HG02870 (cell line): ENCODE results near the gene RPL22L1.
"Not testable (repeated sequence)": the region's sequence is repeated elsewhere in the genome, so short reads cannot be mapped to it uniquely, and the experiment has no call there.

ENCODE experiments used
- ATAC-seq: cut with Tn5 transposase; IDR thresholded peaks from one replicate; pipeline ENCODE4 v1.9.1; 2021; ENCODE audit warnings: mild to moderate bottlenecking, moderate library complexity; ENCODE audit not compliant: unreplicated experiment

Gene RPL22L1

GRCh38 chr3:170869645-170870593, at the start of gene RPL22L1:
Gene RPL22L1, minus strand, starts transcription at chr3:170870195. Its CDS starts 28 bp downstream, at chr3:170870167.
- ATAC-seq, result peak; percentile 92

GRCh38 chr3:170918715-170919114, 48.7 kb upstream of the RPL22L1 start:
- no peak for ATAC-seq

- no peak for ATAC-seq
Measured at GRCh38 chr3:170914690-170915089, 44.7 kb upstream of the RPL22L1 start.

GRCh38 chr3:170914212-170914611, 44.2 kb upstream of the RPL22L1 start:
- no peak for ATAC-seq

- ATAC-seq, result no peak
Measured at GRCh38 chr3:170911051-170911450, 41.1 kb upstream of the RPL22L1 start.

- ATAC-seq, result no peak
Measured at GRCh38 chr3:170910542-170910941, 40.5 kb upstream of the RPL22L1 start.

- ATAC-seq, result no peak
Measured at GRCh38 chr3:170909129-170909903, 39.3 kb upstream of the RPL22L1 start.

GRCh38 chr3:170908235-170909116, 38.5 kb upstream of the RPL22L1 start, which contains the start of gene EIF5A2:
Gene EIF5A2, minus strand, starts transcription at chr3:170908637. Its CDS starts 831 bp downstream, at chr3:170907806.
- ATAC-seq, result peak; percentile 86

- ATAC-seq, result no peak
Measured at GRCh38 chr3:170907637-170908234, 37.7 kb upstream of the RPL22L1 start.

GRCh38 chr3:170905862-170906261, 35.9 kb upstream of the RPL22L1 start:
- ATAC-seq, result no peak

- ATAC-seq, result no peak
Measured at GRCh38 chr3:170903123-170903522, 33.1 kb upstream of the RPL22L1 start.

- ATAC-seq, result no peak
Measured at GRCh38 chr3:170899455-170899854, 29.5 kb upstream of the RPL22L1 start.

- ATAC-seq, result no peak
Measured at GRCh38 chr3:170897978-170898377, 28.0 kb upstream of the RPL22L1 start.

- not testable (repeated sequence) for ATAC-seq
Measured at GRCh38 chr3:170897199-170897598, 27.2 kb upstream of the RPL22L1 start.

- ATAC-seq, result no peak
Measured at GRCh38 chr3:170896781-170897180, 26.8 kb upstream of the RPL22L1 start.

GRCh38 chr3:170896333-170896732, 26.3 kb upstream of the RPL22L1 start:
- ATAC-seq, result not testable (repeated sequence)

- ATAC-seq, result no peak
Measured at GRCh38 chr3:170893895-170894294, 23.9 kb upstream of the RPL22L1 start.

GRCh38 chr3:170889630-170890029, 19.6 kb upstream of the RPL22L1 start:
- ATAC-seq, result no peak

- no peak for ATAC-seq
Measured at GRCh38 chr3:170889132-170889531, 19.1 kb upstream of the RPL22L1 start.
